Measurements from ENCODE around the gene MFSD11. TPM values are rescaled to one million over a fixed set of nuclear protein-coding genes. Genes with fewer than 3 reads are reported as not detected.
"Not testable (repeated sequence)": the region's sequence is repeated elsewhere in the genome, so short reads cannot be mapped to it uniquely, and the experiment has no call there.

Gene MFSD11
- total RNA-seq, 1 donor from 2014 or later = 38.7 TPM

GRCh38 chr17:76720941-76721340 is 17.0 kb upstream of the MFSD11 start:
- Mint-ChIP-seq H3K27ac (peak overlapping the region; percentile 13), H3K4me1 (ENCODE audit: low read depth) (peaks cover 8% of the 10 kb centered on the region), H3K27me3 (no peaks in the 10 kb centered on the region), H3K4me3 (ENCODE audit: low read depth) (no peak overlapping the region), H3K36me3 (ENCODE audit: insufficient read depth) (peaks cover 27% of the 10 kb centered on the region), H3K9me3 (ENCODE audit: low read depth) (no peaks in the 10 kb centered on the region)
- DNase-seq (ENCODE audit: low spot score, unreplicated experiment) = no peak
- TF ChIP-seq CTCF (IDR thresholded peaks at IDR 0.05; ENCODE audit: unreplicated experiment) = no peak

DNA sequence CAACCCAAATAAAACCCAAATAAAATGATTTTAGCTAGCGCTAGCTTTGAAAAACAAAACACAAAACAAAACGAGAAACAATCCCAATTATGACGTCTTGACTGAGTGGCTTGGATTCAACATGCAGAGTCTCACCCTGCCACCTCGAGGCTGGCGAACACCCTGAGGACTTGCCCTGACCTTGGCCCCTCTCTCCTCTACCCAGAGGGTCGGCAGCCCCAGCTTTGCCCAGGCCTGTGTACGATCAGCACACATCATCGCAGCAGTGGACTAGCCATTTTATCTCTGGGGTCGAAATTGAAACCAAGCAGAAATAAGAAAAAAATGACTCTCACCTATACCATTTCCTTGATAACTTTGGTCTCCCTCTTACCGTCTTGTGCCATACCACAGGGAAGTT is 16.5 kb upstream of the MFSD11 start:
- peaks cover 27% of the 10 kb centered on the region for H3K36me3 Mint-ChIP-seq (ENCODE audit: insufficient read depth)
- H3K27me3 Mint-ChIP-seq = no peaks in the 10 kb centered on the region
- H3K27ac Mint-ChIP-seq = no peak overlapping the region
- no peak for TF ChIP-seq CTCF (IDR thresholded peaks at IDR 0.05; ENCODE audit: unreplicated experiment)
- H3K4me3 Mint-ChIP-seq (ENCODE audit: low read depth) = no peak overlapping the region
- no peak for DNase-seq (ENCODE audit: low spot score, unreplicated experiment)
- peaks cover 8% of the 10 kb centered on the region for H3K4me1 Mint-ChIP-seq (ENCODE audit: low read depth)
- H3K9me3 Mint-ChIP-seq (ENCODE audit: low read depth) = no peaks in the 10 kb centered on the region

DNA sequence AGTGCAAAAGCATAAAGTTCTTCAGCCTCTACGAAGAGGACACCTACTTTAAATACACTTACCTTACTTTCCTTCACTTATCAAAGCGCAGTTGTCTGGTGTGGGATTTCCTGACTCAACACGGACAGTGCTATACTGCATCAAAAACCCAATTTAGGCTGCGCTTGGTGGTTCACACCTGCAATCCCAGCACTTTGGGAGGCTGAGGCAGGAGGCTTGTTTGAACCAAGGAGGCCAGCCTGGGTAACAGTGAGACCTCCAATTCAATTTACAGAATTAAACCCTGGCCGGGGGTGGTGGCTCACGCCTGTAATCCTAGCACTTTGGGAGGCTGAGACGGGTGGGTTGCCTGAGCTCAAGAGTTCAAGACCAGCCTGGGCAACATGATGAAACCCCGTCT is 15.6 kb upstream of the MFSD11 start:
- no peak for DNase-seq (ENCODE audit: low spot score, unreplicated experiment)
- TF ChIP-seq CTCF (IDR thresholded peaks at IDR 0.05; ENCODE audit: unreplicated experiment) = no peak
- H3K4me1 Mint-ChIP-seq (ENCODE audit: low read depth) = peaks cover 8% of the 10 kb centered on the region
- H3K4me3 Mint-ChIP-seq (ENCODE audit: low read depth) = no peak overlapping the region
- no peaks in the 10 kb centered on the region for H3K9me3 Mint-ChIP-seq (ENCODE audit: low read depth)
- no peaks in the 10 kb centered on the region for H3K27me3 Mint-ChIP-seq
- no peak overlapping the region for H3K27ac Mint-ChIP-seq
- H3K36me3 Mint-ChIP-seq (ENCODE audit: insufficient read depth) = peaks cover 26% of the 10 kb centered on the region

DNA sequence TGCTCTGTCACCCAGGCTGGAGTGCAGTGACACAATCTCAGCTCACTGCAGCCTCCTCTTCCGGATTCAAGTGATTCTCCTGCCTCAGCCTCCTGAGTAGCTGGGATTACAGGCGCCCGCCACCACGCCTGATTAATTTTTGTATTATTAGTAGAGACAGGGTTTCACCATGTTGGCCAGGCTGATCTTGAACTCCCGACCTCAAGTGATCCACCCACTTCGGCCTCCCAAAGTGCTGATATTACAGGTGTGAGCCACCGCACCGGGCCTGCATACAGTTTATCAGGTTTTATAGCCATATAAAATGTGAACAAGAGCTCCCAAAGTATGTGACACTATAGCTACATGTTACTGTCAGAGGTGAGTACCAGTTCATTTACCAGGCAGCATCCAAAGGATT is 14.9 kb upstream of the MFSD11 start:
- H3K9me3 Mint-ChIP-seq (ENCODE audit: low read depth); H3K27me3 Mint-ChIP-seq; DNase-seq (ENCODE audit: low spot score, unreplicated experiment); H3K4me3 Mint-ChIP-seq (ENCODE audit: low read depth); H3K27ac Mint-ChIP-seq: not testable (repeated sequence)
- H3K36me3 Mint-ChIP-seq (ENCODE audit: insufficient read depth) = peaks cover 26% of the 10 kb centered on the region
- peaks cover 13% of the 10 kb centered on the region for H3K4me1 Mint-ChIP-seq (ENCODE audit: low read depth)

- Mint-ChIP-seq H3K9me3 (ENCODE audit: low read depth) (no peaks in the 10 kb centered on the region), H3K4me1 (ENCODE audit: low read depth) (peaks cover 13% of the 10 kb centered on the region), H3K27me3 (no peaks in the 10 kb centered on the region), H3K4me3 (ENCODE audit: low read depth) (no peak overlapping the region), H3K36me3 (ENCODE audit: insufficient read depth) (peaks cover 22% of the 10 kb centered on the region), H3K27ac (no peak overlapping the region)
- TF ChIP-seq CTCF (IDR thresholded peaks at IDR 0.05; ENCODE audit: unreplicated experiment) = no peak
- no peak for DNase-seq (ENCODE audit: low spot score, unreplicated experiment)
Observed at GRCh38 chr17:76723812-76724211, 14.1 kb upstream of the MFSD11 start.

DNA sequence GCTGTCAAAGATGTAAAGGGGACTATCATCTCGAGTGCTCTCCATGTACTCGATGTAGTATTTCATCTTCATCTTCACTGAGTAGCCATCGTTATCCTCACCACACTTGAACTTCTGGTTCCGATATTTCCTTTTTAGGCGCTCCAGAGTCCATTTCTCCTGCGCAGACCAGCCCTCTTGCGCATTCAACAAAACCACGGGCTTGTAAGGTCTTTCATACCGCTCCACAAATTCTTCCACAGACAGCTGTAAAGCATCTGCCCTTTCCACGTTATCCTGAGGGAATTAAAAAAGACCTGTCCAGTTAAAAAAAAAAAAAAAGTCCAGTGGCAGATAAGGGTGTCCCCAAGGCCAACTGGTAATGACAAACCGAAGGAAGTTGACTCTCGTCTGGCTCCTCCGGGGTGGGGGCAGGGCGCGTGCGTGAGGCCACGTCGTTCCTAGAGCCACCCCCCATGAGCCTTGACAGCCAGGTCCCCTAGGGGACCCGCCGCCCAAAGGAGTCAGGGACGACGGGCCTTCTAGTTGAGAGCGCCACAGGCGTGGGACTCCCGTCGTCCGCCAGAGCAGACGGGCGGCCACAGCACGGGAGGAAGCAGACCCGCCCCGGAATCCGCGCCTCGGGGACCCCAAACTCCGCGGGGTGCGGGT is 12.2 kb upstream of the MFSD11 start:
- Mint-ChIP-seq H3K36me3 (ENCODE audit: insufficient read depth) (peaks cover 18% of the 10 kb centered on the region), H3K4me1 (ENCODE audit: low read depth) (peaks cover 14% of the 10 kb centered on the region), H3K27ac (peak overlapping the region; percentile 97), H3K4me3 (ENCODE audit: low read depth) (peak overlapping the region; percentile 95), H3K9me3 (ENCODE audit: low read depth) (no peaks in the 10 kb centered on the region), H3K27me3 (no peaks in the 10 kb centered on the region)
- no peak for TF ChIP-seq CTCF (IDR thresholded peaks at IDR 0.05; ENCODE audit: unreplicated experiment)
- no peak for DNase-seq (ENCODE audit: low spot score, unreplicated experiment)
